Activated CD4-positive, alpha-beta T cell treated with anti-CD3 and anti-CD28 coated beads, Interleukin-2, amount 10 ng/mL, durations not matched to agents 7 days and 5 days (primary cell): Measurements from ENCODE around the gene POP4. TPM values are rescaled to one million over a fixed set of nuclear protein-coding genes. Genes with fewer than 3 reads are reported as not detected.

Source experiments
- CTCF ChIA-PET: fragments of 350-600 bp; sonication (Branson Sonifier 250); formaldehyde crosslinking; loops from one replicate; lab custom pipeline; 2021; ENCODE audit warnings: antibody characterized with exemption; lab: Charles Lee
- POLR2A ChIA-PET: fragments of 350-600 bp; sonication (Branson Sonifier 250); formaldehyde crosslinking; loops from one replicate; lab custom pipeline; 2021; ENCODE audit warnings: antibody characterized with exemption; lab: Charles Lee
- DNase-seq: peaks from one replicate; pipeline ENCODE4 v3.0.0-alpha.2; 2020
- H3K27ac Mint-ChIP-seq: one replicate; pipeline ENCODE4 v1.8.0; 2021; ENCODE audit warnings: mild to moderate bottlenecking, moderate library complexity, mixed read lengths
- H3K27me3 Mint-ChIP-seq: one replicate; pipeline ENCODE4 v1.8.0; 2021; ENCODE audit warnings: mixed read lengths
- H3K36me3 Mint-ChIP-seq: one replicate; pipeline ENCODE4 v1.8.0; 2021; ENCODE audit warnings: low read depth, mixed read lengths
- H3K4me1 Mint-ChIP-seq: one replicate; pipeline ENCODE4 v1.8.0; 2021; ENCODE audit warnings: mixed read lengths
- H3K4me3 Mint-ChIP-seq: one replicate; pipeline ENCODE4 v1.8.0; 2021; ENCODE audit warnings: mild to moderate bottlenecking, moderate library complexity, mixed read lengths
- H3K9me3 Mint-ChIP-seq: one replicate; pipeline ENCODE4 v1.8.0; 2021; ENCODE audit warnings: mixed read lengths
- total RNA-seq, 2 experiments: library from RNA; stranded (reverse); gene quantifications; one replicate each; pipeline ENCODE4 v1.2.3, GENCODE V29; 2021

POP4 gene
- total RNA-seq, 2 experiments from 2014 or later: 96.0 to 113 TPM

GRCh38 chr19:29643361-29643935 is 37.4 kb downstream of the POP4 start:
- POLR2A ChIA-PET: no interaction called here
- Mint-ChIP-seq H3K36me3 (no peaks in the 10 kb centered on the region), H3K9me3 (no peaks in the 10 kb centered on the region), H3K27ac (no peak overlapping the region), H3K4me3 (no peak overlapping the region), H3K27me3 (peaks cover 5% of the 10 kb centered on the region), H3K4me1 (peaks cover 23% of the 10 kb centered on the region)
- no peak for DNase-seq
- CTCF ChIA-PET: no interaction called here

- Mint-ChIP-seq H3K4me1 (peaks cover 23% of the 10 kb centered on the region), H3K9me3 (no peaks in the 10 kb centered on the region), H3K27ac (no peak overlapping the region), H3K36me3 (no peaks in the 10 kb centered on the region), H3K27me3 (peaks cover 5% of the 10 kb centered on the region), H3K4me3 (no peak overlapping the region)
- ChIA-PET POLR2A (no interaction called here), CTCF (no interaction called here)
- no peak for DNase-seq
Measured at GRCh38 chr19:29644210-29644609, 38.1 kb downstream of the POP4 start.

- Mint-ChIP-seq H3K27me3 (peaks cover 5% of the 10 kb centered on the region), H3K4me1 (peaks cover 23% of the 10 kb centered on the region), H3K9me3 (no peaks in the 10 kb centered on the region), H3K27ac (no peak overlapping the region), H3K4me3 (no peak overlapping the region), H3K36me3 (no peaks in the 10 kb centered on the region)
- ChIA-PET CTCF (no interaction called here), POLR2A (no interaction called here)
- no peak for DNase-seq
Measured at GRCh38 chr19:29645491-29645867, 39.4 kb downstream of the POP4 start.

- POLR2A ChIA-PET: no interaction called here
- Mint-ChIP-seq H3K4me1 (peaks cover 23% of the 10 kb centered on the region), H3K9me3 (no peaks in the 10 kb centered on the region), H3K27me3 (peaks cover 5% of the 10 kb centered on the region), H3K4me3 (no peak overlapping the region), H3K36me3 (no peaks in the 10 kb centered on the region), H3K27ac (peak overlapping the region; percentile 3)
- CTCF ChIA-PET: interaction anchor here (2.5 kb wide), 1 partner anchor 19 kb away, joined by 8 read pairs; the partner anchor contains the start of gene PLEKHF1
- DNase-seq: no peak
Measured at GRCh38 chr19:29645911-29646310, 39.8 kb downstream of the POP4 start.

- DNase-seq: no peak
- Mint-ChIP-seq H3K4me1 (peaks cover 14% of the 10 kb centered on the region), H3K27ac (no peak overlapping the region), H3K36me3 (peaks cover 2% of the 10 kb centered on the region), H3K27me3 (peaks cover 12% of the 10 kb centered on the region), H3K9me3 (peaks cover 7% of the 10 kb centered on the region), H3K4me3 (no peak overlapping the region)
- POLR2A ChIA-PET: no interaction called here
- CTCF ChIA-PET: interaction anchor here (1.2 to 1.5 kb wide), 3 partner anchors 11 to 40 kb away, joined by 3 to 4 read pairs (median 4); no protein-coding TSS in a partner anchor
Measured at GRCh38 chr19:29650772-29651387, 44.8 kb downstream of the POP4 start.

- Mint-ChIP-seq H3K27ac (no peak overlapping the region), H3K9me3 (peaks cover 7% of the 10 kb centered on the region), H3K4me3 (no peak overlapping the region), H3K4me1 (peaks cover 8% of the 10 kb centered on the region), H3K36me3 (peaks cover 2% of the 10 kb centered on the region), H3K27me3 (peaks cover 12% of the 10 kb centered on the region)
- CTCF ChIA-PET: interaction anchor here (0.7 to 1.5 kb wide), 5 partner anchors 9 to 41 kb away, joined by 3 to 4 read pairs (median 3); no protein-coding TSS in a partner anchor
- DNase-seq: no peak
- POLR2A ChIA-PET: no interaction called here
Measured at GRCh38 chr19:29651622-29652394, 45.7 kb downstream of the POP4 start.

- CTCF ChIA-PET: interaction anchor here (1.2 kb wide), 1 partner anchor 20 kb away, joined by 4 read pairs; no protein-coding TSS in a partner anchor
- DNase-seq: no peak
- peaks cover 4% of the 10 kb centered on the region for H3K4me1 Mint-ChIP-seq
- H3K36me3 Mint-ChIP-seq: peaks cover 2% of the 10 kb centered on the region
- peaks cover 7% of the 10 kb centered on the region for H3K9me3 Mint-ChIP-seq
- POLR2A ChIA-PET: interaction anchor here (0.6 kb wide), 1 partner anchor 39 kb away, joined by 4 read pairs; no protein-coding TSS in a partner anchor
- peaks cover 12% of the 10 kb centered on the region for H3K27me3 Mint-ChIP-seq
- no peak overlapping the region for H3K27ac Mint-ChIP-seq
- H3K4me3 Mint-ChIP-seq: no peak overlapping the region
Measured at GRCh38 chr19:29653398-29653797, 47.3 kb downstream of the POP4 start.

- Mint-ChIP-seq H3K27ac (no peak overlapping the region), H3K4me1 (peaks cover 6% of the 10 kb centered on the region), H3K4me3 (no peak overlapping the region), H3K9me3 (peaks cover 7% of the 10 kb centered on the region), H3K36me3 (peaks cover 2% of the 10 kb centered on the region), H3K27me3 (peaks cover 12% of the 10 kb centered on the region)
- ChIA-PET POLR2A (no interaction called here), CTCF (interaction anchor here (0.6 to 1.0 kb wide), 3 partner anchors 9 to 221 kb away, joined by 3 to 4 read pairs (median 4); no protein-coding TSS in a partner anchor)
- DNase-seq: no peak
Measured at GRCh38 chr19:29655648-29656335, 49.7 kb downstream of the POP4 start.

- H3K4me3 Mint-ChIP-seq: no peak overlapping the region
- H3K36me3 Mint-ChIP-seq: peaks cover 2% of the 10 kb centered on the region
- H3K4me1 Mint-ChIP-seq: peaks cover 24% of the 10 kb centered on the region
- H3K9me3 Mint-ChIP-seq: peaks cover 3% of the 10 kb centered on the region
- POLR2A ChIA-PET: no interaction called here
- no peak overlapping the region for H3K27ac Mint-ChIP-seq
- CTCF ChIA-PET: interaction anchor here (0.6 kb wide), 1 partner anchor 67 kb away, joined by 3 read pairs; no protein-coding TSS in a partner anchor
- DNase-seq: no peak
- peaks cover 3% of the 10 kb centered on the region for H3K27me3 Mint-ChIP-seq
Measured at GRCh38 chr19:29658221-29658991, 52.3 kb downstream of the POP4 start.

- no peaks in the 10 kb centered on the region for H3K36me3 Mint-ChIP-seq
- peak overlapping the region; percentile 13 for H3K27ac Mint-ChIP-seq
- no peaks in the 10 kb centered on the region for H3K27me3 Mint-ChIP-seq
- no peak for DNase-seq
- POLR2A ChIA-PET: no interaction called here
- H3K4me1 Mint-ChIP-seq: peaks cover 36% of the 10 kb centered on the region
- CTCF ChIA-PET: interaction anchor here (1.0 to 5.2 kb wide), 7 partner anchors 8 to 56 kb away, joined by 3 to 34 read pairs (median 3); no protein-coding TSS in a partner anchor
- H3K4me3 Mint-ChIP-seq: no peak overlapping the region
- H3K9me3 Mint-ChIP-seq: no peaks in the 10 kb centered on the region
Measured at GRCh38 chr19:29660835-29661234, 54.8 kb downstream of the POP4 start.

- Mint-ChIP-seq H3K27me3 (no peaks in the 10 kb centered on the region), H3K4me1 (peaks cover 41% of the 10 kb centered on the region), H3K36me3 (peaks cover 13% of the 10 kb centered on the region), H3K4me3 (no peak overlapping the region), H3K9me3 (no peaks in the 10 kb centered on the region), H3K27ac (no peak overlapping the region)
- CTCF ChIA-PET: interaction anchor here (1.0 to 5.2 kb wide), 7 partner anchors 10 to 54 kb away, joined by 3 to 34 read pairs (median 6); no protein-coding TSS in a partner anchor
- POLR2A ChIA-PET: no interaction called here
- DNase-seq: no peak
Measured at GRCh38 chr19:29662278-29662603, 56.2 kb downstream of the POP4 start.
